Subcutaneous adipose tissue (tissue), 4 donors: ENCODE measurements around the gene NR1H2. TPM values are rescaled to one million over a fixed set of nuclear protein-coding genes. Genes with fewer than 3 reads are reported as not detected.

ENCODE experiments used
- CTCF ChIP-seq: fragments of 450-650 bp; IDR thresholded peaks from one replicate; pipeline ENCODE4 v1.5.1; 2016; ENCODE audit warnings: low read depth, mild to moderate bottlenecking, control low read depth, antibody characterized with exemption, moderate library complexity
- total RNA-seq, 4 donors: library from RNA; depleted of rRNA; stranded (reverse); fragments of >200 nt; gene quantifications; one replicate each; pipeline ENCODE4 v1.1.0, GENCODE V29; 2016

Gene NR1H2
- total RNA-seq, 4 donors from 2014 or later: 39.9 to 95.9 (median 75.3) TPM

- TF ChIP-seq CTCF: no peak
Observed at GRCh38 chr19:50330365-50331078, 45.7 kb upstream of the NR1H2 start.

- no peak for TF ChIP-seq CTCF
Observed at GRCh38 chr19:50331221-50331993, 44.9 kb upstream of the NR1H2 start.

- TF ChIP-seq CTCF: no peak
Observed at GRCh38 chr19:50331994-50332243, 44.3 kb upstream of the NR1H2 start.

- no peak for TF ChIP-seq CTCF
Observed at GRCh38 chr19:50332244-50333038, 43.8 kb upstream of the NR1H2 start.

GRCh38 chr19:50333235-50333736 is 43.0 kb upstream of the NR1H2 start:
- TF ChIP-seq CTCF: no peak

- no peak for TF ChIP-seq CTCF
Observed at GRCh38 chr19:50333737-50334617, 42.3 kb upstream of the NR1H2 start.
